WERI-Rb-1 (cell line): ENCODE data around the gene POLE4.
A peak's percentile ranks its signal among the peaks of the same experiment; 100 is the strongest.

Experiments
- DNase-seq: peaks from one replicate; pipeline ENCODE4 v3.0.0-alpha.2; 2020
- H3K27ac ChIP-seq: fragments of 250-450 bp; sonication (Bioruptor Pico); 2 replicates; pipeline ENCODE4 v1.5.1; 2020; ENCODE audit warnings: mild to moderate bottlenecking, moderate library complexity
- H3K27me3 ChIP-seq: fragments of 250-450 bp; sonication (Bioruptor Pico); 2 replicates; pipeline ENCODE4 v1.5.1; 2021; ENCODE audit warnings: mild to moderate bottlenecking, low read depth, moderate library complexity; ENCODE audit not compliant: insufficient read depth, severe bottlenecking
- H3K36me3 ChIP-seq: fragments of 250-450 bp; sonication (Bioruptor Pico); 2 replicates; pipeline ENCODE4 v1.5.1; 2020; ENCODE audit warnings: mild to moderate bottlenecking, moderate library complexity
- H3K4me3 ChIP-seq: 2 replicates; pipeline ENCODE4 v1.5.1; 2011; ENCODE audit warnings: low read depth, mild to moderate bottlenecking, control low read depth, low read length
- H3K9me3 ChIP-seq: fragments of 250-450 bp; sonication (Bioruptor Pico); 2 replicates; pipeline ENCODE4 v1.5.1; 2021; ENCODE audit warnings: mild to moderate bottlenecking, moderate library complexity; ENCODE audit not compliant: severe bottlenecking
- TF ChIP-seq, protein P1 (sequence below): IDR thresholded peaks from 2 replicates; pipeline ENCODE4 v1.5.1; 2011; ENCODE audit warnings: low read depth, mild to moderate bottlenecking, control low read depth, inconsistent platforms, low read length

The POLE4 gene

DNA sequence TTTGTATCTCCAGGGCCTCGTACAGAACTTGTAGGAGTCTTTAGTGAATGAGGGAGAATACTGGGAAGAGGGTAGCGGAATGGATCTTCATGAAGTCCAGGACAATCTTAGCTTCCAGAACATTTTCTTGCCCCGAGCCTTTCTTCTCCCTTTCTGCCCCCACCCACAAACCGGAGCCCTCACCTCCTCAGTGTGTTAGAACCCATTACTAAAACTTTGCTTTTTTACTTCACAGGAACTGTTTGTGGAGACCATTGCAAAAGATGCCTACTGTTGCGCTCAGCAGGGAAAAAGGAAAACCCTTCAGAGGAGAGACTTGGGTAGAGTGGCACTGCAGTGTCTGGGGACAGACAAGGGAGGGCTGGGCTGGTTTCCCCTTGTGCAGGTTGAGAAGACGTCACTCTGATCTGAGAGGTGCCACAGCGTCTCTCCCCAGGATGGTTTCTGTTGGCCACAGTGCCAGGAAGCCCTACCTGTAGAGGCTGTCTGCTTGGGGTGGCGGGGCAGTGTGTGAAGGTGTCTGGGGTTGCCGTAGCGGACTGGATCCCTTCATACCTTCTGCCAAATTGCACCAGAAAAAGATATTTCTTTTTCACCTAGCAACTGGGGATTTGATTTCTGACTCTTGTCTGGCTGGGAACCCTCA, 786 bp downstream of the POLE4 start:
- DNase-seq: no peak
- no peak overlapping the region for H3K27ac ChIP-seq
- H3K36me3 ChIP-seq: no peaks in the 10 kb centered on the region
- TF ChIP-seq, protein P1, sequence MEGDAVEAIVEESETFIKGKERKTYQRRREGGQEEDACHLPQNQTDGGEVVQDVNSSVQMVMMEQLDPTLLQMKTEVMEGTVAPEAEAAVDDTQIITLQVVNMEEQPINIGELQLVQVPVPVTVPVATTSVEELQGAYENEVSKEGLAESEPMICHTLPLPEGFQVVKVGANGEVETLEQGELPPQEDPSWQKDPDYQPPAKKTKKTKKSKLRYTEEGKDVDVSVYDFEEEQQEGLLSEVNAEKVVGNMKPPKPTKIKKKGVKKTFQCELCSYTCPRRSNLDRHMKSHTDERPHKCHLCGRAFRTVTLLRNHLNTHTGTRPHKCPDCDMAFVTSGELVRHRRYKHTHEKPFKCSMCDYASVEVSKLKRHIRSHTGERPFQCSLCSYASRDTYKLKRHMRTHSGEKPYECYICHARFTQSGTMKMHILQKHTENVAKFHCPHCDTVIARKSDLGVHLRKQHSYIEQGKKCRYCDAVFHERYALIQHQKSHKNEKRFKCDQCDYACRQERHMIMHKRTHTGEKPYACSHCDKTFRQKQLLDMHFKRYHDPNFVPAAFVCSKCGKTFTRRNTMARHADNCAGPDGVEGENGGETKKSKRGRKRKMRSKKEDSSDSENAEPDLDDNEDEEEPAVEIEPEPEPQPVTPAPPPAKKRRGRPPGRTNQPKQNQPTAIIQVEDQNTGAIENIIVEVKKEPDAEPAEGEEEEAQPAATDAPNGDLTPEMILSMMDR: no peak
- H3K4me3 ChIP-seq: peak overlapping the region; percentile 39
- H3K9me3 ChIP-seq: peaks cover 5% of the 10 kb centered on the region
- H3K27me3 ChIP-seq: no peaks in the 10 kb centered on the region

DNA sequence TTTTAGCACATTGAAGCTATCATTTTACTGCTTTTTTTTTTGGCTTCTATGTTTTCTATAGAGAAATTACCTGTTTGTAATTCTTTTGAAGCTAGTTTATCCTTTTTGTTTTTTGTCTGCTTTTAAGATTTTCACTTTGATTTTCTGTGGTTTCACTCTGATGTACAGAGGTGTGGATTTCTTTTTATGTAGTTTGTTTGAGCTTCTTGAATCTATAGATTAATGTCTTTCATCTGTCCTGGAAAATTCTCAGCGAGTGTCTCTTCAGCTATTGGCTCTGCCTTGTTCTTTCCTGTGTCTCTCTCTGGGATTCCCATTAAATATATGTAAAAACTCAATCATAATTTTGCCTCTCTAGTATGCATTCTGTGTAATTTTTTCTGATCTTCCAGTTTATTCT, 8.4 kb downstream of the POLE4 start:
- Histone ChIP-seq H3K36me3 (no peaks in the 10 kb centered on the region), H3K9me3 (peaks cover 2% of the 10 kb centered on the region), H3K27me3 (no peaks in the 10 kb centered on the region), H3K27ac (no peak overlapping the region), H3K4me3 (no peak overlapping the region)
- no peak for DNase-seq
- TF ChIP-seq, protein P1: no peak

DNA sequence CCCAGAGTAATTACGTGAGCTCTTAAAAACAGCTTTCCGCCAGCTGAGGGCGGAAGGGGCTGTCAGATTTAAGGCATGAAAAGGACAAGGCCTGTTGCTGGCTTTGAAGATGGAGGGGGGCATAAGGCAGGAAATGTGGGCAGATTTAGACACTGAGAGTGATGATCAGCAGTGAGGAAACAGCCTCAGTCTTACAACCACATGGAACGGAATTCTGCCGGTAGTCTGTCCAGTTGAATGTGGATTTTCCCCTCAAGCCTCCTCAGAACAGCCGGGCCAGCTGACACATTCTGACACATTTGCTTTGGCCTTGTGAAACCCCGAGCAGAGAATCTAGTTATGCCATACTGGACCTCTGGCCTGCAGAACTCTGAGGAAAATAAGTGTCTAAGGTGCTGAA, 16.6 kb downstream of the POLE4 start:
- H3K4me3 ChIP-seq: no peak overlapping the region
- TF ChIP-seq, protein P1: no peak
- peak; percentile 90 for DNase-seq

DNA sequence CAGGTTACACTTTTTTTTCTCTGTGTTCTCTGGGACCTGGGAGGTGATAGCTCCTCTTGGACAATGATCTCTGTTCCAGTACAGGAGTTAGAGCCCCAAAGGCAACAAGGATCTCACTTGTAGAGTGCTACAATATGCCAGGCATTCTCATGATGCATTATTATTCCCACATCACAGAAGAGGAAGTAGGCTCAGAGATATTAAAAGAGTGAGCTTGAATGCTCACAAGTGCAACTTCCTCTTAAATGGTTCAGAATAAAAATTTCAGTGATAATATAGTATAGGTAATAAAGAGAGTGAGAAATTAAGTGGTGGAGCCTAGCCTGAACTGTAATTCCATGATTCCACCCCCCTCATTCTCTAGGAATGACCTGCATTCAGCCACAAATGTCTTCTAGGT, 21.4 kb downstream of the POLE4 start:
- TF ChIP-seq, protein P1: no peak
- no peak overlapping the region for H3K27ac ChIP-seq
- no peaks in the 10 kb centered on the region for H3K27me3 ChIP-seq
- DNase-seq: no peak
- no peaks in the 10 kb centered on the region for H3K9me3 ChIP-seq
- H3K36me3 ChIP-seq: no peaks in the 10 kb centered on the region
- H3K4me3 ChIP-seq: no peak overlapping the region

More for the DNA sequence above, 16.6 kb downstream of the POLE4 start:
- Histone ChIP-seq H3K27ac (no peak overlapping the region; the same call in 1 of the 2 replicates), H3K9me3 (peaks cover 2% of the 10 kb centered on the region), H3K36me3 (no peaks in the 10 kb centered on the region), H3K27me3 (no peaks in the 10 kb centered on the region)

DNA sequence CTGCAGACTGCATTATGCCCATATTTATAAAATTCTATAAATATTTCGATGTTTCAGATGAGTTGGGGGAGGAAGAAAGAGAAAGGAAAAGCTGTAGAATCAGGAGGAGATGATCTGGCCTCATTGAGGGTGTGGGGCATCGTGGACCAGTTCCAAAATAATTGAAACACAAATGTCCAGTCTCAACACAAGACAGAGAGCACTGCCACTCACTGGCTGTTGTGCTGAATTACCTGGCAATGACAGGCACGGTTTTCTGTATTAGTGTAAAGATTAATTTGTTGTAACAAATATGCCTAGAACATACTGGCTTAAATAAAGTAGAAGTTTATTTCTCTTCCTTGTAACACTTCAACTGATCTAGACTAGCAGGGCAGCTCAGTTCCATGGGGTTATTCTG, 24.1 kb downstream of the POLE4 start:
- TF ChIP-seq, protein P1: peak; percentile 58
- Histone ChIP-seq H3K36me3 (no peaks in the 10 kb centered on the region), H3K27ac (no peak overlapping the region), H3K9me3 (no peaks in the 10 kb centered on the region), H3K27me3 (no peaks in the 10 kb centered on the region), H3K4me3 (no peak overlapping the region)
- DNase-seq: no peak

DNA sequence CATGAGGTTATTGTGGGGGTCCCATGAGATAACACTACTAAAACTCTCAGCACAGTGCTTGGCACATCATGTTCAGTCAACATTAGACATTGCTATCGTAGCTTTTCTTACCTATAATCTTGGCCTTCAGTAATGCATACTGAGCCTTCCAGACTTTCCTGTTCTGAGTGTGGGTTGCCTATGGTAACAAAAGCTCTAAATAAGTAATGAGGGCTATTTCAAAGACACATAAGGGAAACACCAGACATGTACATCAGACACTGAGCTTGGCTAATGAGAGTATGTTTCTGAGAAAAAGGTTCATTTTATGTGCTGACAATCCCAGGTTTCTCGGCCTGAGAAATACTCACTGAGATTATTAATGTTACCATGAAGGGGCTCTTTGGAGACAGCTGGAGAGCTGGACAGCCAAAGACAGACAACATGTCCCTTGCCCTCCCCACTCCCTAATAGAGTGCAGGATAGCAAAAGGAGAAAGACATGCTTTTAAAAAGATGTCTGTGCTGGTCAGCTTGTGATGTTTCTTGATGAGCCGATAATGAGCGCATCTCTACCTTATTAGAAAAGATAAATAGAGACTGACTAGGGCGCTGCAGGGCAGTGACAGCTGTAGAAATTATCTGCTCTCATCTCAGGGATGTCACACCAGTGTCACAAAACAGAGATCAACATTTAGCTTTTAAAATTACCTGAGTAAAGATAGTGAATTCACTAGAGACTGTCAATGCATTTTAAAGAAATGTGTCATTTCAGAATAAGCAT, 25.4 kb downstream of the POLE4 start:
- TF ChIP-seq, protein P1: no peak
- no peaks in the 10 kb centered on the region for H3K9me3 ChIP-seq
- DNase-seq: no peak
- no peaks in the 10 kb centered on the region for H3K36me3 ChIP-seq
- no peak overlapping the region for H3K4me3 ChIP-seq
- H3K27me3 ChIP-seq: no peaks in the 10 kb centered on the region
- no peak overlapping the region for H3K27ac ChIP-seq
